Measurements from ENCODE around the gene CEP104.

CEP104 gene

DNA sequence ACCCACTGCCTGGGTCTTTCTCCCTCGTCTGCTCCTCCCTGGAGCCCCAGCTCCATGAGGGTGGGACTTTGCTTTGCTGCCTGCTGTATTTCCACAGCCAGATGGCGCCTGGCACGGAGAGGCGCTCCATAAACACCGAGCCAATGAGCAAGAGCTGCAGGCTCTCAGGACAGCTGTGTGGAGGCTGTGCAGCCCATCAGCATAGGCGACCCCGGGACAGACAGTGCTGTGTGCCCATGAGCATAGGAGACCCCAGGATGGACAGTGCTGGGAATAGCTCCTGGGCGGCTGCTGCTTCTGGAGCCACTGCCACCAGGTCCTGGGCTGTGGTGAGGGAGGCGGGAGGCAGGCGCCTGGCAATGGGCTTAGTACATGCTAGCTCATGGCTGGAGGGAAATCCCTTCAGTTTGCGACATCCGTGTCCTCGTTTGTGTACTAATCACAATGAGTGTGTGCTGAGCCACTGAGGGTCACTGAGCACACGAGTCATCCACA is 29.2 kb downstream of the CEP104 start:
- H3K79me2 ChIP-seq (ENCODE audit: control insufficient read depth, low read length), result no peaks in the 10 kb centered on the region
- peaks cover 74% of the 10 kb centered on the region for H3K36me3 ChIP-seq (ENCODE audit: control insufficient read depth, low read length)
- H4K20me1 ChIP-seq (ENCODE audit: control insufficient read depth, insufficient read depth, low read depth, low read length), result no peaks in the 10 kb centered on the region
- H3K27ac ChIP-seq (ENCODE audit: low read depth, low read length), result no peak overlapping the region
- no peak for TF ChIP-seq EZH2phosphoT487 (IDR thresholded peaks at IDR 0.05; ENCODE audit: borderline replicate concordance, low read length)
- TF ChIP-seq CTCF (IDR thresholded peaks at IDR 0.05; ENCODE audit: low read depth, low read length, poor library complexity, severe bottlenecking), result no peak
- H3K27me3 ChIP-seq (ENCODE audit: control insufficient read depth, low read length), result no peaks in the 10 kb centered on the region
- no peak overlapping the region for H3K4me3 ChIP-seq (ENCODE audit: low read length)
- H3K4me2 ChIP-seq (ENCODE audit: low read length), result no peak overlapping the region
- H3K4me1 ChIP-seq (ENCODE audit: control insufficient read depth, low read length), result no peaks in the 10 kb centered on the region
- no peaks in the 10 kb centered on the region for H3F3A ChIP-seq (ENCODE audit: control insufficient read depth, insufficient read depth)
- H3K9me2 ChIP-seq (replicated peaks; ENCODE audit: control insufficient read depth, low read length), result no peaks in the 10 kb centered on the region
- no peaks in the 10 kb centered on the region for H3K9me3 ChIP-seq (ENCODE audit: control insufficient read depth, insufficient read depth, low read length)

DNA sequence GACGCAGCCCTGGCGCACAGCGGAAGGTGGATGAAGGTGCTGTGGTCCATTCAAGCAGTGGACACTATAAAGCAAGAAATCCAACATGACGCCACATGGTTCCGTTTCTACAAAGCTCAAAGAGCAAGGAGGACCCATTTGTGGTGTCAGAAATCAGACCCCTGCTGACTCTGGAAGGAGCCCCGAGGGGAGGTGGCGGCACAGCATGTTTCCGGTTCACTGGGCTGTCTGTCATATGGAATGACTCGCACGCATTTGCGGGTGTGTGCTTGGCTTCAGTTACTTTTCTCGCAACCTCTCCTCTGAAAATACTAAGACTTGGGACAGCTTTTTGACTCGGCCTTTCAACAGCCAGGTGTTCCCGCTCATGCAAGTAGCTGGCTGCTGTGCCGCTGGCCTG is 31.7 kb downstream of the CEP104 start:
- Histone ChIP-seq H4K20me1 (ENCODE audit: control insufficient read depth, insufficient read depth, low read depth, low read length) (no peaks in the 10 kb centered on the region), H3K36me3 (ENCODE audit: control insufficient read depth, low read length) (peaks cover 76% of the 10 kb centered on the region), H3K4me2 (ENCODE audit: low read length) (no peak overlapping the region), H3K79me2 (ENCODE audit: control insufficient read depth, low read length) (no peaks in the 10 kb centered on the region), H3K27ac (ENCODE audit: low read depth, low read length) (no peak overlapping the region), H3K27me3 (ENCODE audit: control insufficient read depth, low read length) (no peaks in the 10 kb centered on the region), H3F3A (ENCODE audit: control insufficient read depth, insufficient read depth) (no peaks in the 10 kb centered on the region), H3K9me3 (ENCODE audit: control insufficient read depth, insufficient read depth, low read length) (no peaks in the 10 kb centered on the region), H3K4me1 (ENCODE audit: control insufficient read depth, low read length) (no peaks in the 10 kb centered on the region), H3K9me2 (replicated peaks; ENCODE audit: control insufficient read depth, low read length) (no peaks in the 10 kb centered on the region), H3K4me3 (ENCODE audit: low read length) (no peak overlapping the region)
- TF ChIP-seq CTCF (IDR thresholded peaks at IDR 0.05; ENCODE audit: low read depth, low read length, poor library complexity, severe bottlenecking), result no peak
- no peak for TF ChIP-seq EZH2phosphoT487 (IDR thresholded peaks at IDR 0.05; ENCODE audit: borderline replicate concordance, low read length)

- H3K27me3 ChIP-seq (ENCODE audit: control insufficient read depth, low read length), result no peaks in the 10 kb centered on the region
- H3K36me3 ChIP-seq (ENCODE audit: control insufficient read depth, low read length), result peaks cover 71% of the 10 kb centered on the region
- H4K20me1 ChIP-seq (ENCODE audit: control insufficient read depth, insufficient read depth, low read depth, low read length), result no peaks in the 10 kb centered on the region
These were observed 32.4 kb downstream of the CEP104 start for GRCh38 chr1:3824650-3825049.

More at GRCh38 chr1:3824650-3825049, 32.4 kb downstream of the CEP104 start:
- Histone ChIP-seq H3K4me1 (ENCODE audit: control insufficient read depth, low read length) (no peaks in the 10 kb centered on the region), H3K4me3 (ENCODE audit: low read length) (no peak overlapping the region), H3K79me2 (ENCODE audit: control insufficient read depth, low read length) (no peaks in the 10 kb centered on the region), H3K9me3 (ENCODE audit: control insufficient read depth, insufficient read depth, low read length) (no peaks in the 10 kb centered on the region), H3K9me2 (replicated peaks; ENCODE audit: control insufficient read depth, low read length) (no peaks in the 10 kb centered on the region), H3K4me2 (ENCODE audit: low read length) (no peak overlapping the region), H3K27ac (ENCODE audit: low read depth, low read length) (no peak overlapping the region), H3F3A (ENCODE audit: control insufficient read depth, insufficient read depth) (no peaks in the 10 kb centered on the region)
- TF ChIP-seq CTCF (IDR thresholded peaks at IDR 0.05; ENCODE audit: low read depth, low read length, poor library complexity, severe bottlenecking) (no peak), EZH2phosphoT487 (IDR thresholded peaks at IDR 0.05; ENCODE audit: borderline replicate concordance, low read length) (no peak)

All from DOHH2 (cell line).